ENCODE measurements around the gene CCSER1.

CCSER1 gene

GRCh38 chr4:91108751-91109150 is 981.6 kb downstream of the CCSER1 start:
- Histone ChIP-seq H4K8ac (ENCODE audit: low read depth, low read length) (no peak overlapping the region), H3K9me3 (ENCODE audit: insufficient read depth, low read depth, low read length) (no peaks in the 10 kb centered on the region), H3K9ac (ENCODE audit: low read length) (no peak overlapping the region), H4K12ac (ENCODE audit: low read depth, low read length) (no peak overlapping the region), H2AFZ (ENCODE audit: insufficient read depth, low read length, poor library complexity) (no peak overlapping the region), H3K4me1 (ENCODE audit: control insufficient read depth in 1 of 2, insufficient read depth in 2 of 2, low read length in 2 of 2) (no peaks in the 10 kb centered on the region), H3K18ac (ENCODE audit: low read length) (no peak overlapping the region), H2BK5ac (ENCODE audit: low read depth, low read length, poor library complexity) (no peak overlapping the region), H3K4me3 (ENCODE audit: low read depth, low read length) (no peak overlapping the region), H3K14ac (ENCODE audit: low read length) (no peak overlapping the region), H3K4ac (ENCODE audit: low read depth, low read length) (no peak overlapping the region), H2BK12ac (ENCODE audit: low read length) (no peak overlapping the region), H3K4me2 (ENCODE audit: low read length) (no peak overlapping the region), H3K23ac (ENCODE audit: low read length) (no peak overlapping the region), H3K36me3 (ENCODE audit: control insufficient read depth in 1 of 2, insufficient read depth in 2 of 2, low read length in 2 of 2) (no peaks in the 10 kb centered on the region), H3K79me2 (ENCODE audit: control insufficient read depth, insufficient read depth, low read length, poor library complexity) (no peaks in the 10 kb centered on the region), H3K79me1 (ENCODE audit: low read length) (no peaks in the 10 kb centered on the region), H4K91ac (ENCODE audit: low read depth, low read length) (no peak overlapping the region), H3K27ac (ENCODE audit: low read depth, low read length) (no peak overlapping the region), H3K27me3 (ENCODE audit: insufficient read depth, low read length) (no peaks in the 10 kb centered on the region), H2BK120ac (ENCODE audit: insufficient read depth, low read length, poor library complexity) (no peak overlapping the region), H2AK5ac (ENCODE audit: low read length) (no peak overlapping the region)
- WGBS (ENCODE audit: extremely low coverage, insufficient coverage, insufficient read length): no CpG with 5 or more reads among the region's 3 CpGs
- DNase-seq: no peak

GRCh38 chr4:91111556-91111955 is 984.4 kb downstream of the CCSER1 start:
- Histone ChIP-seq H2BK12ac (ENCODE audit: low read length) (no peak overlapping the region), H3K9me3 (ENCODE audit: insufficient read depth, low read depth, low read length) (no peaks in the 10 kb centered on the region), H3K4me1 (ENCODE audit: control insufficient read depth in 1 of 2, insufficient read depth in 2 of 2, low read length in 2 of 2) (no peaks in the 10 kb centered on the region), H3K27me3 (ENCODE audit: insufficient read depth, low read length) (no peaks in the 10 kb centered on the region), H3K14ac (ENCODE audit: low read length) (no peak overlapping the region), H3K4me2 (ENCODE audit: low read length) (no peak overlapping the region), H3K36me3 (ENCODE audit: control insufficient read depth in 1 of 2, insufficient read depth in 2 of 2, low read length in 2 of 2) (no peaks in the 10 kb centered on the region), H4K8ac (ENCODE audit: low read depth, low read length) (no peak overlapping the region), H3K23ac (ENCODE audit: low read length) (no peak overlapping the region), H3K4ac (ENCODE audit: low read depth, low read length) (no peak overlapping the region), H2BK5ac (ENCODE audit: low read depth, low read length, poor library complexity) (no peak overlapping the region), H2AK5ac (ENCODE audit: low read length) (no peak overlapping the region), H4K91ac (ENCODE audit: low read depth, low read length) (no peak overlapping the region), H2BK120ac (ENCODE audit: insufficient read depth, low read length, poor library complexity) (no peak overlapping the region), H3K18ac (ENCODE audit: low read length) (no peak overlapping the region), H3K9ac (ENCODE audit: low read length) (no peak overlapping the region), H3K4me3 (ENCODE audit: low read depth, low read length) (no peak overlapping the region), H3K79me1 (ENCODE audit: low read length) (no peaks in the 10 kb centered on the region), H2AFZ (ENCODE audit: insufficient read depth, low read length, poor library complexity) (no peak overlapping the region), H3K27ac (ENCODE audit: low read depth, low read length) (no peak overlapping the region), H3K79me2 (ENCODE audit: control insufficient read depth, insufficient read depth, low read length, poor library complexity) (no peaks in the 10 kb centered on the region), H4K12ac (ENCODE audit: low read depth, low read length) (no peak overlapping the region)
- DNase-seq: no peak
- WGBS (ENCODE audit: extremely low coverage, insufficient coverage, insufficient read length): no CpG with 5 or more reads among the region's 1 CpG

- WGBS (ENCODE audit: extremely low coverage, insufficient coverage, insufficient read length): no CpG with 5 or more reads among the region's 4 CpGs
- no peak overlapping the region for H2BK120ac ChIP-seq (ENCODE audit: insufficient read depth, low read length, poor library complexity)
- H3K4ac ChIP-seq (ENCODE audit: low read depth, low read length): no peak overlapping the region
- no peak overlapping the region for H2BK5ac ChIP-seq (ENCODE audit: low read depth, low read length, poor library complexity)
- H3K9ac ChIP-seq (ENCODE audit: low read length): no peak overlapping the region
- H2AFZ ChIP-seq (ENCODE audit: insufficient read depth, low read length, poor library complexity): no peak overlapping the region
- H3K18ac ChIP-seq (ENCODE audit: low read length): no peak overlapping the region
- H3K36me3 ChIP-seq (ENCODE audit: control insufficient read depth in 1 of 2, insufficient read depth in 2 of 2, low read length in 2 of 2): no peaks in the 10 kb centered on the region
- H3K4me2 ChIP-seq (ENCODE audit: low read length): no peak overlapping the region
- no peaks in the 10 kb centered on the region for H3K4me1 ChIP-seq (ENCODE audit: control insufficient read depth in 1 of 2, insufficient read depth in 2 of 2, low read length in 2 of 2)
- H3K79me2 ChIP-seq (ENCODE audit: control insufficient read depth, insufficient read depth, low read length, poor library complexity): no peaks in the 10 kb centered on the region
- no peak overlapping the region for H3K14ac ChIP-seq (ENCODE audit: low read length)
- peak in 1 of 2 donors; percentile 38 for DNase-seq
- no peaks in the 10 kb centered on the region for H3K9me3 ChIP-seq (ENCODE audit: insufficient read depth, low read depth, low read length)
- no peak overlapping the region for H3K4me3 ChIP-seq (ENCODE audit: low read depth, low read length)
- no peak overlapping the region for H4K8ac ChIP-seq (ENCODE audit: low read depth, low read length)
- no peak overlapping the region for H4K12ac ChIP-seq (ENCODE audit: low read depth, low read length)
- no peak overlapping the region for H2AK5ac ChIP-seq (ENCODE audit: low read length)
- H3K27ac ChIP-seq (ENCODE audit: low read depth, low read length): no peak overlapping the region
- no peak overlapping the region for H4K91ac ChIP-seq (ENCODE audit: low read depth, low read length)
- H3K23ac ChIP-seq (ENCODE audit: low read length): no peak overlapping the region
- H3K79me1 ChIP-seq (ENCODE audit: low read length): no peaks in the 10 kb centered on the region
- no peaks in the 10 kb centered on the region for H3K27me3 ChIP-seq (ENCODE audit: insufficient read depth, low read length)
- no peak overlapping the region for H2BK12ac ChIP-seq (ENCODE audit: low read length)
Measured at GRCh38 chr4:91113130-91113706, 986.0 kb downstream of the CCSER1 start.

- H4K12ac ChIP-seq (ENCODE audit: low read depth, low read length): no peak overlapping the region
Measured at GRCh38 chr4:91114386-91114785, 987.2 kb downstream of the CCSER1 start.

More at GRCh38 chr4:91114386-91114785, 987.2 kb downstream of the CCSER1 start:
- H3K4ac ChIP-seq (ENCODE audit: low read depth, low read length): no peak overlapping the region
- no peaks in the 10 kb centered on the region for H3K27me3 ChIP-seq (ENCODE audit: insufficient read depth, low read length)
- H3K79me2 ChIP-seq (ENCODE audit: control insufficient read depth, insufficient read depth, low read length, poor library complexity): no peaks in the 10 kb centered on the region
- no peak overlapping the region for H3K4me2 ChIP-seq (ENCODE audit: low read length)
- no peak overlapping the region for H3K14ac ChIP-seq (ENCODE audit: low read length)
- no peak overlapping the region for H2AK5ac ChIP-seq (ENCODE audit: low read length)
- no peaks in the 10 kb centered on the region for H3K79me1 ChIP-seq (ENCODE audit: low read length)
- no peak overlapping the region for H4K8ac ChIP-seq (ENCODE audit: low read depth, low read length)
- no CpG with 5 or more reads among the region's 4 CpGs for WGBS (ENCODE audit: extremely low coverage, insufficient coverage, insufficient read length)
- no peak overlapping the region for H2BK12ac ChIP-seq (ENCODE audit: low read length)
- H3K4me3 ChIP-seq (ENCODE audit: low read depth, low read length): no peak overlapping the region
- H3K36me3 ChIP-seq (ENCODE audit: control insufficient read depth in 1 of 2, insufficient read depth in 2 of 2, low read length in 2 of 2): no peaks in the 10 kb centered on the region
- H3K18ac ChIP-seq (ENCODE audit: low read length): no peak overlapping the region
- H2AFZ ChIP-seq (ENCODE audit: insufficient read depth, low read length, poor library complexity): no peak overlapping the region
- no peak overlapping the region for H2BK5ac ChIP-seq (ENCODE audit: low read depth, low read length, poor library complexity)
- no peak overlapping the region for H3K23ac ChIP-seq (ENCODE audit: low read length)
- H3K4me1 ChIP-seq (ENCODE audit: control insufficient read depth in 1 of 2, insufficient read depth in 2 of 2, low read length in 2 of 2): no peaks in the 10 kb centered on the region
- no peak overlapping the region for H3K9ac ChIP-seq (ENCODE audit: low read length)
- no peak overlapping the region for H3K27ac ChIP-seq (ENCODE audit: low read depth, low read length)
- H2BK120ac ChIP-seq (ENCODE audit: insufficient read depth, low read length, poor library complexity): no peak overlapping the region
- no peak overlapping the region for H4K91ac ChIP-seq (ENCODE audit: low read depth, low read length)
- no peak for DNase-seq
- H3K9me3 ChIP-seq (ENCODE audit: insufficient read depth, low read depth, low read length): no peaks in the 10 kb centered on the region

All from trophoblast cell (in vitro differentiated cells and primary cell).